Measurements from ENCODE around the gene CCT3.

Gene CCT3

GRCh38 chr1:156316909-156317308 is 21.2 kb downstream of the CCT3 start:
- no peak for TF ChIP-seq CTCF (IDR thresholded peaks at IDR 0.05; ENCODE audit: low read depth, low read length)
- DNase-seq (ENCODE audit: extremely low read depth, low read depth): no peak

GRCh38 chr1:156310962-156311361 is 27.1 kb downstream of the CCT3 start:
- no peak for DNase-seq (ENCODE audit: extremely low read depth, low read depth)
- no peak for TF ChIP-seq CTCF (IDR thresholded peaks at IDR 0.05; ENCODE audit: low read depth, low read length)

GRCh38 chr1:156308078-156308477 is 30.0 kb downstream of the CCT3 start:
- TF ChIP-seq CTCF (IDR thresholded peaks at IDR 0.05; ENCODE audit: low read depth, low read length): no peak
- no peak for DNase-seq (ENCODE audit: extremely low read depth, low read depth)

- TF ChIP-seq CTCF (IDR thresholded peaks at IDR 0.05; ENCODE audit: low read depth, low read length): no peak
Observed at GRCh38 chr1:156305215-156305614, 32.9 kb downstream of the CCT3 start.

GRCh38 chr1:156303241-156303640 is 34.9 kb downstream of the CCT3 start:
- no peak for DNase-seq (ENCODE audit: extremely low read depth, low read depth)
- TF ChIP-seq CTCF (IDR thresholded peaks at IDR 0.05; ENCODE audit: low read depth, low read length): no peak

More at GRCh38 chr1:156305215-156305614, 32.9 kb downstream of the CCT3 start:
- DNase-seq (ENCODE audit: extremely low read depth, low read depth): no peak

- DNase-seq (ENCODE audit: extremely low read depth, low read depth): no peak
- no peak for TF ChIP-seq CTCF (IDR thresholded peaks at IDR 0.05; ENCODE audit: low read depth, low read length)
Observed at GRCh38 chr1:156298852-156299357, 39.2 kb downstream of the CCT3 start, which contains the start of gene VHLL. TSS of gene VHLL (minus strand) at chr1:156299307. CDS start at chr1:156299189, 118 bp downstream.

GRCh38 chr1:156295391-156295947 is 42.6 kb downstream of the CCT3 start, which contains the start of gene GLMP:
TSS of gene GLMP (minus strand) at chr1:156295679. CDS start at chr1:156295645, 34 bp downstream.
- DNase-seq (ENCODE audit: extremely low read depth, low read depth): no peak
- no peak for TF ChIP-seq CTCF (IDR thresholded peaks at IDR 0.05; ENCODE audit: low read depth, low read length)
